Colonic mucosa (tissue), 4 donors: ENCODE measurements around the gene RALGPS1. TPM values are rescaled to one million over a fixed set of nuclear protein-coding genes. Genes with fewer than 3 reads are reported as not detected.

Experiments
- DNase-seq: peaks from one replicate; pipeline ENCODE4 v3.0.0-alpha.2; 2020
- H3K27ac ChIP-seq: fragments of 200-600 bp; one replicate; pipeline ENCODE4 v1.8.0; 2021
- H3K27me3 ChIP-seq: fragments of 200-600 bp; one replicate; pipeline ENCODE4 v1.8.0; 2021
- H3K36me3 ChIP-seq: fragments of 200-600 bp; one replicate; pipeline ENCODE4 v1.8.0; 2021
- H3K4me1 ChIP-seq: fragments of 200-600 bp; one replicate; pipeline ENCODE4 v1.8.0; 2021; ENCODE audit warnings: mild to moderate bottlenecking
- H3K4me3 ChIP-seq: fragments of 200-600 bp; one replicate; pipeline ENCODE4 v1.8.0; 2021
- H3K9ac ChIP-seq, 2 donors: one replicate each; pipeline ENCODE4 v1.7.0; 2013; ENCODE audit warnings: control low read depth in 2 of 2, low read depth in 2 of 2, low read length in 2 of 2
- H3K9me3 ChIP-seq: fragments of 200-600 bp; one replicate; pipeline ENCODE4 v1.8.0; 2021
- CTCF ChIP-seq: fragments of 200-600 bp; IDR thresholded peaks from one replicate; pipeline ENCODE4 v1.8.0; 2022; ENCODE audit warnings: antibody characterized with exemption, mild to moderate bottlenecking
- intact Hi-C: fragments of 100-400 bp; cut with DNase I; formaldehyde crosslinking; loops from one replicate; pipeline ENCODE4 v1.14.1; 2022
- total RNA-seq, 2 donors: library from RNA; stranded (reverse); fragmentation: NEBNext Ultra II Directional in 1 of 2; extraction: Animal tissue kit (Norgen Biotek cat#: 25700) in 1 of 2; gene quantifications; one replicate each; pipeline ENCODE4 v1.2.1, GENCODE V29; 2021
- donor health status: healthy.
- donor health status: DM: no; HTN: no; CAD: no.
- donor health status: DM: no; HTN: no; CAD: no.

The RALGPS1 gene
- total RNA-seq, 2 donors from 2014 or later, result 22.6 to 27.2 TPM

- no peaks in the 10 kb centered on the region for H3K27me3 ChIP-seq
- no peaks in the 10 kb centered on the region for H3K4me1 ChIP-seq
- intact Hi-C loops, result no loop called here
- TF ChIP-seq CTCF, result no peak
- no peak for DNase-seq
- no peaks in the 10 kb centered on the region for H3K36me3 ChIP-seq
- no peaks in the 10 kb centered on the region for H3K9me3 ChIP-seq
- no peak overlapping the region for H3K4me3 ChIP-seq
- H3K9ac ChIP-seq, result no peak overlapping the region
- no peak overlapping the region for H3K27ac ChIP-seq
These were observed 18.9 kb downstream of the RALGPS1 start for GRCh38 chr9:126933334-126933980.

GRCh38 chr9:126934441-126934840 is 19.9 kb downstream of the RALGPS1 start:
- Histone ChIP-seq H3K4me3 (no peak overlapping the region), H3K27me3 (no peaks in the 10 kb centered on the region), H3K4me1 (no peaks in the 10 kb centered on the region), H3K36me3 (no peaks in the 10 kb centered on the region), H3K27ac (no peak overlapping the region), H3K9ac (no peak overlapping the region), H3K9me3 (no peaks in the 10 kb centered on the region)
- intact Hi-C loops, result no loop called here
- DNase-seq, result no peak
- no peak for TF ChIP-seq CTCF

- H3K27ac ChIP-seq, result no peak overlapping the region
- TF ChIP-seq CTCF, result no peak
- intact Hi-C loops, result no loop called here
- no peaks in the 10 kb centered on the region for H3K9me3 ChIP-seq
- H3K9ac ChIP-seq, result no peak overlapping the region
- H3K4me1 ChIP-seq, result no peaks in the 10 kb centered on the region
- no peak for DNase-seq
- H3K4me3 ChIP-seq, result no peak overlapping the region
- no peaks in the 10 kb centered on the region for H3K36me3 ChIP-seq
- H3K27me3 ChIP-seq, result no peaks in the 10 kb centered on the region
These were observed 21.0 kb downstream of the RALGPS1 start for GRCh38 chr9:126935630-126936029.

GRCh38 chr9:126937444-126937843 is 22.9 kb downstream of the RALGPS1 start:
- Histone ChIP-seq H3K27ac (no peak overlapping the region), H3K4me1 (no peaks in the 10 kb centered on the region), H3K4me3 (no peak overlapping the region), H3K27me3 (no peaks in the 10 kb centered on the region), H3K9ac (no peak overlapping the region), H3K36me3 (no peaks in the 10 kb centered on the region), H3K9me3 (no peaks in the 10 kb centered on the region)
- TF ChIP-seq CTCF, result no peak
- DNase-seq, result no peak
- intact Hi-C loops, result no loop called here

- H3K27ac ChIP-seq, result no peak overlapping the region
- no peaks in the 10 kb centered on the region for H3K27me3 ChIP-seq
- TF ChIP-seq CTCF, result no peak
- H3K36me3 ChIP-seq, result no peaks in the 10 kb centered on the region
- no peak overlapping the region for H3K4me3 ChIP-seq
- DNase-seq, result no peak
- intact Hi-C loops, result no loop called here
- H3K9ac ChIP-seq, result no peak overlapping the region
- no peaks in the 10 kb centered on the region for H3K4me1 ChIP-seq
- H3K9me3 ChIP-seq, result no peaks in the 10 kb centered on the region
These were observed 23.7 kb downstream of the RALGPS1 start for GRCh38 chr9:126938327-126938726.
